A549 (cell line): Measurements from ENCODE around the gene ERMAP. TPM values are rescaled to one million over a fixed set of nuclear protein-coding genes. Genes with fewer than 3 reads are reported as not detected.

Experiments
- ATAC-seq, 2 experiments: fragments of 200-7000 bp in 1 of 2; fragments of >200 bp in 1 of 2; cut with Nextera tagmentation in 1 of 2; cut with Tn5 transposase in 1 of 2; 3 replicates each; pipeline versions ENCODE4 v1.8.0 to v1.9.1; 2018 to 2020; ENCODE audit warnings: mild to moderate bottlenecking in 1 of 2, moderate library complexity in 1 of 2
- CTCF ChIA-PET: fragments of 300-600 bp; sonication (Branson Sonifier 250); formaldehyde crosslinking; extraction: SDS; loops from one replicate; lab custom pipeline; 2021; ENCODE audit warnings: antibody characterized with exemption, inconsistent platforms; lab: Yijun Ruan, JAX
- POLR2A ChIA-PET: fragments of 350-600 bp; formaldehyde crosslinking; extraction: SDS; loops from one replicate; lab custom pipeline; 2021; ENCODE audit warnings: antibody characterized with exemption, inconsistent platforms; lab: Yijun Ruan, JAX
- DNase-seq, 2 experiments: peaks; one replicate each; pipeline versions ENCODE4 v3.0.0 to v3.0.0-alpha.2; 2011 to 2016; ENCODE audit warnings: low read depth in 1 of 2, low spot score in 1 of 2
- FAIRE-seq: peaks from 2 replicates; lab custom pipeline; 2011; peaks lifted over from hg19 to GRCh38; lab: Jason Lieb, UNC
- H3K27ac ChIP-seq, 2 experiments: fragments of >200 bp; sonication (Bioruptor Twin); formaldehyde crosslinking; 3 replicates each; pipeline ENCODE4 v1.5.1; 2016 to 2017
- H3K4me1 ChIP-seq: fragments of >200 bp; sonication (Bioruptor Twin); formaldehyde crosslinking; 3 replicates; pipeline ENCODE4 v1.6.1; 2016
- H3K4me2 ChIP-seq: fragments of >200 bp; sonication (Bioruptor Twin); formaldehyde crosslinking; 3 replicates; pipeline ENCODE4 v1.6.1; 2016
- H3K4me3 ChIP-seq: fragments of >200 bp; sonication (Bioruptor Twin); formaldehyde crosslinking; 3 replicates; pipeline ENCODE4 v1.5.1; 2016
- H3K9me3 ChIP-seq: fragments of >200 bp; sonication (Bioruptor Twin); formaldehyde crosslinking; 3 replicates; pipeline ENCODE4 v1.6.1; 2016
- BHLHE40 ChIP-seq: IDR thresholded peaks from 2 replicates; pipeline ENCODE4 v1.6.1; 2012; ENCODE audit warnings: low read depth, low read length, inconsistent platforms
- CBX2 ChIP-seq: fragments of 200-600 bp; sonication (generic); IDR thresholded peaks from 2 replicates; pipeline ENCODE4 v1.6.1; 2016; ENCODE audit warnings: low read depth, mild to moderate bottlenecking, borderline replicate concordance
- CBX8 ChIP-seq: fragments of 200-600 bp; sonication (generic); IDR thresholded peaks from 2 replicates; pipeline ENCODE4 v1.6.1; 2016
- CEBPB ChIP-seq, 2 experiments: fragments of >200 bp in 1 of 2; sonication (Bioruptor Twin) in 1 of 2; formaldehyde crosslinking in 1 of 2; IDR thresholded peaks; 2 replicates each; pipeline ENCODE4 v1.6.1; 2012 to 2016
- EHF ChIP-seq: fragments of 250-450 bp; sonication (Bioruptor Pico); IDR thresholded peaks from 2 replicates; pipeline ENCODE4 v1.5.0; 2020; ENCODE audit warnings: mild to moderate bottlenecking
- ESRRA ChIP-seq: fragments of 150-350 bp; IDR thresholded peaks from 2 replicates; pipeline ENCODE4 v1.6.1; 2014; ENCODE audit warnings: mild to moderate bottlenecking, low read length, borderline replicate concordance
- HOXA7 ChIP-seq: fragments of 250-450 bp; sonication (Bioruptor Pico); IDR thresholded peaks from 2 replicates; pipeline ENCODE4 v1.5.0; 2020; ENCODE audit warnings: mild to moderate bottlenecking, moderate library complexity
- HOXB13 ChIP-seq: fragments of 250-450 bp; sonication (Bioruptor Pico); IDR thresholded peaks from 2 replicates; pipeline ENCODE4 v1.5.0; 2020; ENCODE audit warnings: low read depth, mild to moderate bottlenecking, moderate library complexity
- JUNB ChIP-seq: fragments of >200 bp; sonication (Bioruptor Twin); formaldehyde crosslinking; IDR thresholded peaks from 2 replicates; pipeline ENCODE4 v1.6.1; 2016
- KDM1A ChIP-seq: fragments of 200-600 bp; sonication (generic); IDR thresholded peaks from 2 replicates; pipeline ENCODE4 v1.6.1; 2016; ENCODE audit warnings: low read depth, mild to moderate bottlenecking
- MYC ChIP-seq: IDR thresholded peaks from 2 replicates; pipeline ENCODE4 v1.6.1; 2012; ENCODE audit warnings: mild to moderate bottlenecking, inconsistent platforms, low read length, improper control_type of control experiment, borderline replicate concordance
- NFE2L2 ChIP-seq: fragments of 150-350 bp; conservative IDR thresholded peaks from 2 replicates; pipeline ENCODE4 v1.6.1; 2014; ENCODE audit warnings: low read length
- NPAS2 ChIP-seq: fragments of 250-450 bp; sonication (Bioruptor Pico); IDR thresholded peaks from 2 replicates; pipeline ENCODE4 v1.8.0; 2022; ENCODE audit warnings: mild to moderate bottlenecking, moderate library complexity, borderline replicate concordance
- NR3C1 ChIP-seq: fragments of >200 bp; sonication (Bioruptor Twin); formaldehyde crosslinking; IDR thresholded peaks from 3 replicates; pipeline ENCODE4 v1.6.1; 2017
- POLR2A ChIP-seq: IDR thresholded peaks from 2 replicates; pipeline ENCODE4 v1.6.1; 2012; ENCODE audit warnings: mild to moderate bottlenecking, low read length
- RNF2 ChIP-seq: fragments of 200-600 bp; sonication (generic); IDR thresholded peaks from 2 replicates; pipeline ENCODE4 v1.6.1; 2016; ENCODE audit warnings: low read depth, mild to moderate bottlenecking, antibody characterized with exemption, moderate library complexity, borderline replicate concordance
- SREBF2 ChIP-seq: fragments of 450-650 bp; IDR thresholded peaks from 2 replicates; pipeline ENCODE4 v1.6.1; 2014; ENCODE audit warnings: mild to moderate bottlenecking, moderate library complexity
- ZFP36 ChIP-seq: fragments of 450-650 bp; IDR thresholded peaks from 2 replicates; pipeline ENCODE4 v1.6.1; 2014; ENCODE audit warnings: borderline replicate concordance; ENCODE audit not compliant: partially characterized antibody
- WGBS: methylation state at CpG from one replicate; pipeline ENCODE4 v1.1.6; 2017; ENCODE audit errors: missing lambda C conversion rate; 5-methylcytosine and 5-hydroxymethylcytosine counted together
- polyA plus RNA-seq, 4 experiments: library from polyadenylated mRNA; depleted of rRNA in 3 of 4; stranded (reverse); fragments of >200 nt; fragmentation: RNase III in 1 of 4; extraction: RNeasy Plus Mini Kit Qiagen cat#74134 plus additional on column Dnase treatment in 1 of 4; gene quantifications; 2 replicates in 3 of 4; 3 replicates in 1 of 4; pipeline ENCODE4 v1.2.3, GENCODE V29; 2011 to 2017
- TF ChIP-seq, protein P1 (sequence below): fragments of 450-650 bp; IDR thresholded peaks from 2 replicates; pipeline ENCODE4 v1.6.1; 2014; ENCODE audit warnings: antibody characterized with exemption
- TF ChIP-seq, protein P2 (sequence below): fragments of >200 bp; sonication (Bioruptor Twin); formaldehyde crosslinking; IDR thresholded peaks from 2 replicates; pipeline ENCODE4 v1.6.1; 2016
- TF ChIP-seq, protein P3 (sequence below): fragments of >200 bp; sonication (Bioruptor Twin); formaldehyde crosslinking; IDR thresholded peaks from 3 replicates; pipeline ENCODE4 v1.6.1; 2016
- TF ChIP-seq, protein P4 (sequence below): fragments of 250-450 bp; sonication (Bioruptor Pico); IDR thresholded peaks from 2 replicates; pipeline ENCODE4 v1.5.0; 2020; ENCODE audit warnings: low read depth, mild to moderate bottlenecking, moderate library complexity

ERMAP gene
- polyA plus RNA-seq, 2 of the 4 experiments (the other 2 are of a cell fraction): 5.4 to 10.7 TPM

DNA sequence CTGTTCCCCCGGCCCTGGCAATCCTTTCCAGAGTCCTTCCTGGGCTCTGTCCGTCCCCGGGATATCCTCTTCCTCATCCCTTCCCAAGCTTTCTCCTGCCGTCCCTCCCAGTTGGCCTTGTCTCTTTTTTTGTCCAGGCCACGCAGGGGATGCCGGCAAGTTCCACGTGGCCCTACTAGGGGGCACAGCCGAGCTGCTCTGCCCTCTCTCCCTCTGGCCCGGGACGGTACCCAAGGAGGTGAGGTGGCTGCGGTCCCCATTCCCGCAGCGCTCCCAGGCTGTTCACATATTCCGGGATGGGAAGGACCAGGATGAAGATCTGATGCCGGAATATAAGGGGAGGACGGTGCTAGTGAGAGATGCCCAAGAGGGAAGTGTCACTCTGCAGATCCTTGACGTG is 13.7 kb downstream of the ERMAP start:
- ChIA-PET POLR2A (interaction anchor here (1.1 kb wide), 1 partner anchor 16 kb away, joined by 3 read pairs; the partner anchor contains the start of gene ZNF691), CTCF (interaction anchor here (0.6 to 2.1 kb wide), 5 partner anchors 11 to 243 kb away, joined by 3 to 5 read pairs (median 3); partner anchors contain the start of gene ZNF691)
- no peaks in the 10 kb centered on the region for H3K9me3 ChIP-seq
- no peak for DNase-seq
- WGBS: 93% methylated on average over 16 of the region's 17 CpGs
- ATAC-seq: no peak
- no peak for FAIRE-seq
- no peaks in the 10 kb centered on the region for H3K4me1 ChIP-seq
- no peak overlapping the region for H3K4me3 ChIP-seq
- TF ChIP-seq MYC: no peak
- TF ChIP-seq CBX2: no peak
- TF ChIP-seq ESRRA: no peak
- no peak for TF ChIP-seq KDM1A
- TF ChIP-seq, protein P1, sequence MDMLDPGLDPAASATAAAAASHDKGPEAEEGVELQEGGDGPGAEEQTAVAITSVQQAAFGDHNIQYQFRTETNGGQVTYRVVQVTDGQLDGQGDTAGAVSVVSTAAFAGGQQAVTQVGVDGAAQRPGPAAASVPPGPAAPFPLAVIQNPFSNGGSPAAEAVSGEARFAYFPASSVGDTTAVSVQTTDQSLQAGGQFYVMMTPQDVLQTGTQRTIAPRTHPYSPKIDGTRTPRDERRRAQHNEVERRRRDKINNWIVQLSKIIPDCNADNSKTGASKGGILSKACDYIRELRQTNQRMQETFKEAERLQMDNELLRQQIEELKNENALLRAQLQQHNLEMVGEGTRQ: no peak
- no peak for TF ChIP-seq HOXA7
- TF ChIP-seq, protein P2, sequence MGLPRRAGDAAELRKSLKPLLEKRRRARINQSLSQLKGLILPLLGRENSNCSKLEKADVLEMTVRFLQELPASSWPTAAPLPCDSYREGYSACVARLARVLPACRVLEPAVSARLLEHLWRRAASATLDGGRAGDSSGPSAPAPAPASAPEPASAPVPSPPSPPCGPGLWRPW: no peak
- TF ChIP-seq HOXB13: no peak
- TF ChIP-seq JUNB: no peak
- TF ChIP-seq SREBF2: no peak
- TF ChIP-seq EHF (CRISPR knock-in tag): no peak
- no peak for TF ChIP-seq ZFP36
- H3K4me2 ChIP-seq: no peak overlapping the region
- no peak overlapping the region for H3K27ac ChIP-seq

DNA sequence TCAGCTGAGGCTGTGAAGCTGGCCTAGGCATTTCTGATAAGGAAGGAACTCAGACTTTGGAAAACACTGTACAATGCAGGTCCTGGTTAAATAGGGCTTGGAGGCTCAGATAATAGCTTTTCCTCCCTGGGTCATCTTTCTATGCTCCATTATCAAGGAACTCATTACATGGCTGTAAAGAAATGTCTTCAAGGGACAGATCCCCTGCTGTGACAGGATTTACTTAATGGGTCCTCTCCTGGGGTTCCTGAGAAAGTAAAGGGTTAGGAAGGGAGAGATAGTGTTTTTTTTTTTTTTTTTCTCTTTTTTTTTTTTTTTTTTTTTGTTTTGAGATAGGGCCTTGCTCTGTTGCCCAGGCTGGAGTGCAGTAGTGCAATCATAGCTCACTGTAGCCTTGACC is 14.4 kb downstream of the ERMAP start:
- CTCF ChIA-PET: interaction anchor here (0.6 to 2.1 kb wide), 5 partner anchors 10 to 243 kb away, joined by 3 to 5 read pairs (median 3); partner anchors contain the start of gene ZNF691
- H3K4me2 ChIP-seq: no peak overlapping the region
- no peak for TF ChIP-seq BHLHE40
- TF ChIP-seq CEBPB (IDR thresholded peaks at IDR 0.05): no peak
- no peak for TF ChIP-seq RNF2
- no peak for TF ChIP-seq NPAS2 (CRISPR knock-in tag)
- no peak for TF ChIP-seq NR3C1
- TF ChIP-seq, protein P3, sequence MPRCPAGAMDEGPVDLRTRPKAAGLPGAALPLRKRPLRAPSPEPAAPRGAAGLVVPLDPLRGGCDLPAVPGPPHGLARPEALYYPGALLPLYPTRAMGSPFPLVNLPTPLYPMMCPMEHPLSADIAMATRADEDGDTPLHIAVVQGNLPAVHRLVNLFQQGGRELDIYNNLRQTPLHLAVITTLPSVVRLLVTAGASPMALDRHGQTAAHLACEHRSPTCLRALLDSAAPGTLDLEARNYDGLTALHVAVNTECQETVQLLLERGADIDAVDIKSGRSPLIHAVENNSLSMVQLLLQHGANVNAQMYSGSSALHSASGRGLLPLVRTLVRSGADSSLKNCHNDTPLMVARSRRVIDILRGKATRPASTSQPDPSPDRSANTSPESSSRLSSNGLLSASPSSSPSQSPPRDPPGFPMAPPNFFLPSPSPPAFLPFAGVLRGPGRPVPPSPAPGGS: no peak
- TF ChIP-seq EHF (CRISPR knock-in tag): no peak
- no peak for TF ChIP-seq CBX8
- TF ChIP-seq POLR2A: no peak
- TF ChIP-seq SREBF2: no peak
- TF ChIP-seq, protein P4, sequence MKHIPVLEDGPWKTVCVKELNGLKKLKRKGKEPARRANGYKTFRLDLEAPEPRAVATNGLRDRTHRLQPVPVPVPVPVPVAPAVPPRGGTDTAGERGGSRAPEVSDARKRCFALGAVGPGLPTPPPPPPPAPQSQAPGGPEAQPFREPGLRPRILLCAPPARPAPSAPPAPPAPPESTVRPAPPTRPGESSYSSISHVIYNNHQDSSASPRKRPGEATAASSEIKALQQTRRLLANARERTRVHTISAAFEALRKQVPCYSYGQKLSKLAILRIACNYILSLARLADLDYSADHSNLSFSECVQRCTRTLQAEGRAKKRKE (CRISPR knock-in tag): no peak
- no peak for TF ChIP-seq ZFP36
- TF ChIP-seq NFE2L2: no peak
- POLR2A ChIA-PET: interaction anchor here (1.1 kb wide), 1 partner anchor 15 kb away, joined by 3 read pairs; the partner anchor contains the start of gene ZNF691
- H3K9me3 ChIP-seq: no peaks in the 10 kb centered on the region
- H3K27ac ChIP-seq: no peak overlapping the region
- ATAC-seq (no peak), FAIRE-seq (no peak), DNase-seq (no peak)
- H3K4me1 ChIP-seq: no peaks in the 10 kb centered on the region
- H3K4me3 ChIP-seq: no peak overlapping the region
